ENCODE measurements around the gene ANKRD66. TPM values are rescaled to one million over a fixed set of nuclear protein-coding genes. Genes with fewer than 3 reads are reported as not detected.
"Not testable (repeated sequence)": the region's sequence is repeated elsewhere in the genome, so short reads cannot be mapped to it uniquely, and the experiment has no call there.

Gene ANKRD66
- polyA plus RNA-seq, 1 experiment = not detected

DNA sequence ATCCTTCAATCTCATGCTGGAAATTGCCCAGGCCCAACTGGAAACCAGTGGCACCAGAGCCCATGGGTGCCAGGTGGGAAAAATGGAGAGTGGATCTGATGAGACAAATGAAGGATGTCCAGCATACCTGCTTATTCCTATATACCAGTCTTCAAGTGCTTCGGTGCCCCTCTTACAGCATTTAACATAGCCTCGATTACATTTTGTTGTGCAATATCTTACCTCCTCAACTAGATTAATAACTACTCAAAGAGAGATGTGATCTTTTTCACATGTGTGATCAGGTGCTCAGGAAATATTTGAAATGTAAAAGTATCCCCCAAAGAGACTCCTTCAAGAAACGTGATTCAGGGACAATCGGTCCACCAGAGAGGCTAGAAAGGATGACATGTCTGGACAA lies 4.8 kb upstream of the ANKRD66 start:
- CTCF ChIA-PET = no interaction called here
- no peak overlapping the region for H3K4me3 ChIP-seq (ENCODE audit: low read depth, low read length)
- no peak overlapping the region for H3K27ac ChIP-seq (ENCODE audit: low read depth, low read length)
- POLR2A ChIA-PET = no interaction called here
- no peaks in the 10 kb centered on the region for H3K9me3 ChIP-seq (ENCODE audit: control insufficient read depth, insufficient read depth, low read length)
- peaks cover 2% of the 10 kb centered on the region for H3K27me3 ChIP-seq (ENCODE audit: control insufficient read depth, insufficient read depth, low read length)
- DNase-seq (ENCODE audit: low read depth, low spot score) = no peak
- TF ChIP-seq, protein P1, sequence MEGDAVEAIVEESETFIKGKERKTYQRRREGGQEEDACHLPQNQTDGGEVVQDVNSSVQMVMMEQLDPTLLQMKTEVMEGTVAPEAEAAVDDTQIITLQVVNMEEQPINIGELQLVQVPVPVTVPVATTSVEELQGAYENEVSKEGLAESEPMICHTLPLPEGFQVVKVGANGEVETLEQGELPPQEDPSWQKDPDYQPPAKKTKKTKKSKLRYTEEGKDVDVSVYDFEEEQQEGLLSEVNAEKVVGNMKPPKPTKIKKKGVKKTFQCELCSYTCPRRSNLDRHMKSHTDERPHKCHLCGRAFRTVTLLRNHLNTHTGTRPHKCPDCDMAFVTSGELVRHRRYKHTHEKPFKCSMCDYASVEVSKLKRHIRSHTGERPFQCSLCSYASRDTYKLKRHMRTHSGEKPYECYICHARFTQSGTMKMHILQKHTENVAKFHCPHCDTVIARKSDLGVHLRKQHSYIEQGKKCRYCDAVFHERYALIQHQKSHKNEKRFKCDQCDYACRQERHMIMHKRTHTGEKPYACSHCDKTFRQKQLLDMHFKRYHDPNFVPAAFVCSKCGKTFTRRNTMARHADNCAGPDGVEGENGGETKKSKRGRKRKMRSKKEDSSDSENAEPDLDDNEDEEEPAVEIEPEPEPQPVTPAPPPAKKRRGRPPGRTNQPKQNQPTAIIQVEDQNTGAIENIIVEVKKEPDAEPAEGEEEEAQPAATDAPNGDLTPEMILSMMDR (IDR thresholded peaks at IDR 0.05; ENCODE audit: low read depth, low read length) = no peak

DNA sequence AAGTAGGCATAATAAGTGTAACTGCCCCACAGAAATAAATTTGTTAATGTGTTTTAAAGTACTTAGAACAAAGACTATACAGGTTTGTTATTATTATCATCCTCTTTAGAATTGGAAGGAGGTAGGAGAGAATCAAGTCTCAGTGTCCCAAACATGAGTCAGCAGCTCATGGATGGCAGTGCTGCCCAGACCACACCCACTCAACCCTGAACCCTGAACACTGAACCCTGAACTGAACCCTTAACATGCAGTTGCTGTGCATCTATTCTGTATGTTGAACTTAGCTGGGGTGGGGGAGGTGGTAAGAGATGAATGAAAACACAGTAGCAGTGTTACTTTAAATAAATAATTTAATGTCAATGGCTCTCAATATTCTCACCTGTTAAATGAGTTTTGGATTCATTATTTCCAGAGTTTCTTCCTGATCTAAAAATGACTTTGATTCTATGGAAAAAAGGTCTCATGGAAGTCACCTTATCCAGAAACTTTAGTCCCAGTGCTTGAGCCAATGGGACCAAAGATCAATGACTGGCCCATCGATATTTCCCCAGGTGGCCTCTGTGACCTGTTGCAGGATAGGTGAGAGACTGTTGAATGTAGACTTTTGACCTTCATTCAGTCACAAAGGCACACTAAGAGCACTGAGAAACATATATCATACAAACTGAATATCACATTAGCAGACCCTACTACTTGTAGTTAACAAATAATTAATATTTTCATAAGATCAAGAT lies 3.1 kb upstream of the ANKRD66 start:
- TF ChIP-seq, protein P1 (IDR thresholded peaks at IDR 0.05; ENCODE audit: low read depth, low read length) = no peak
- H3K4me3 ChIP-seq (ENCODE audit: low read depth, low read length) = no peak overlapping the region
- no peaks in the 10 kb centered on the region for H3K9me3 ChIP-seq (ENCODE audit: control insufficient read depth, insufficient read depth, low read length)
- no peak for DNase-seq (ENCODE audit: low read depth, low spot score)
- ChIA-PET CTCF (no interaction called here), POLR2A (no interaction called here)
- no peaks in the 10 kb centered on the region for H3K27me3 ChIP-seq (ENCODE audit: control insufficient read depth, insufficient read depth, low read length)
- H3K27ac ChIP-seq (ENCODE audit: low read depth, low read length) = no peak overlapping the region

DNA sequence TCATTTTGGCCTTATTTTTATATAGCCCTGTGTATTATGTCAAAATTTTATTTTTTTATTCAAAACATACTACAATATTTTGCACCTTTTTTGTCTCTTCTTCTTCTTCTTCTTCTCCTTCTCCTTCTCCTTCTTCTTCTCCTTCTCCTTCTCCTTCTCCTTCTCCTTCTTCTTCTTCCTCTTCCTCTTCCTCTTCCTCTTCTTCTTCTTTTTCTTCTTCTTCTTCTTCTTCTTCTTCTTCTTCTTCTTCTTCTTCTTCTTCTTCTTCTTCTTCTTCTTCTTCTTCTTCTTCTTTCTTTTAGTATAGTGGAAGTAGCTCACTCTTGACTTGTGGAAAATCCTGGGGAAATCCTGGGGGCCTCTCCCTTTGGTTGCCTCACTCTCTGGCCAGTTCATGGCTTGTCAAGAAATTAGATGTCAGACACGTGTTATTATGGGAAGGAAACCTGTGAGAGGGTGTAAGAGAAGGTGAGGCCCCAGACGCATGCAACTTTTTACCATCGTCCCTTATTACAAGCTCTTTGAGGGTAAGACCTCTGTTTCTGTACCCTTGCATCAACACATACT lies 2.5 kb upstream of the ANKRD66 start:
- POLR2A ChIA-PET; H3K9me3 ChIP-seq (ENCODE audit: control insufficient read depth, insufficient read depth, low read length); H3K4me3 ChIP-seq (ENCODE audit: low read depth, low read length); CTCF ChIA-PET; DNase-seq (ENCODE audit: low read depth, low spot score); H3K27ac ChIP-seq (ENCODE audit: low read depth, low read length); H3K27me3 ChIP-seq (ENCODE audit: control insufficient read depth, insufficient read depth, low read length): not testable (repeated sequence)

DNA sequence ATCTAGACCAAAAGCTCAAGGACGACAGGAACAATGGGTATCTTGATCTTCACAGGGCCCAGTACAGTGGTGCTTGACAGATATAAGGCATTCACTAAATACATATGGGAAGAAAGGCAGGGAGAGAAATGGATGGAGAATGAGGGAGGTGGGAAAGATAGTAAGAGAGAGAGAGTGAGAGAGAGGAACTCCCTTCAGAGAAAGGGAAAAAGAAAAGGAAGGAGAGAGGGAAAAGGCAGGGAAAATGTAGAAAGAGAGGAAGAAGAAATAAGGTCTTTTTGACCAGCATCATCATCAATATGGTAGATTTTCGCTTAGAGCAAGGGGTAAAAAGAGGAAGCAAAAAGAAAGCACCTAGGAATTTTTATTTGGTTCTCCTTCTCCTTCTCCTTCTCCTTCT lies 760 bp upstream of the ANKRD66 start:
- CTCF ChIA-PET = interaction anchor here (0.7 kb wide), 1 partner anchor 10 kb away, joined by 3 read pairs; no protein-coding TSS in a partner anchor
- TF ChIP-seq, protein P1 (IDR thresholded peaks at IDR 0.05; ENCODE audit: low read depth, low read length) = no peak
- H3K4me3 ChIP-seq (ENCODE audit: low read depth, low read length) = no peak overlapping the region
- DNase-seq (ENCODE audit: low read depth, low spot score) = no peak
- H3K27ac ChIP-seq (ENCODE audit: low read depth, low read length) = no peak overlapping the region
- no peaks in the 10 kb centered on the region for H3K9me3 ChIP-seq (ENCODE audit: control insufficient read depth, insufficient read depth, low read length)
- no peaks in the 10 kb centered on the region for H3K27me3 ChIP-seq (ENCODE audit: control insufficient read depth, insufficient read depth, low read length)
- POLR2A ChIA-PET = no interaction called here

DNA sequence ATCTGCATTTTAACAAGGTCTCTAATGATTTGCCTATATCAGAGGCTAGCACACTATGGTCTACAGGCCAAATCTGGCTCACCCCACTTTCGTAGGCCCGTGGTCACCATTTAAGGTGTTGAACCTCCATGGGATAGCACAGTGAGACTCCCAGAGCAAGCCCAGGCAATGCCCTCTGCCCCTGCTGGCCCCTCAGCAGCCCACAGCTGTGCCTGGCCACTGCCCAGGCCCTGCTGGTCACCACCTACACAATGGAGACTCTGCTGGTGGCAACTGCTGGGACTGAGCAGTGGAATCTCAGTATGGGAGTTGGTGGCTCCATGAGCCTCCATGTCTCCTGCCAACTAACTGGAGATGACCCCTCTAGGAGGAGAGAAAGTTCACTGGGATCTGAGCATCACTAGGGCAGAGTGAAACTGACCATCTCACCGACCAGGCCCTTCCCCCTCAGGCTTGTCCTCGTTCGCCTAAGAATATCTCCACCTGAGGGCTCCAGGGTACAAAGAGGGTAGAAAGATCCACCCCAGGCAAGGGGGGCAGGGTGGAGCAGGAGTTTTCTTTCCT lies 2.3 kb downstream of the ANKRD66 start:
- H3K27me3 ChIP-seq (ENCODE audit: control insufficient read depth, insufficient read depth, low read length) = no peaks in the 10 kb centered on the region
- ChIA-PET POLR2A (no interaction called here), CTCF (no interaction called here)
- H3K9me3 ChIP-seq (ENCODE audit: control insufficient read depth, insufficient read depth, low read length) = no peaks in the 10 kb centered on the region
- H3K4me3 ChIP-seq (ENCODE audit: low read depth, low read length) = no peak overlapping the region
- no peak for DNase-seq (ENCODE audit: low read depth, low spot score)
- H3K27ac ChIP-seq (ENCODE audit: low read depth, low read length) = no peak overlapping the region
- TF ChIP-seq, protein P1 (IDR thresholded peaks at IDR 0.05; ENCODE audit: low read depth, low read length) = no peak
